ENCODE measurements around the gene MSL3B.

Gene MSL3B

GRCh38 chr2:233823731-233824121, 44.5 kb downstream of the MSL3B start:
- TF ChIP-seq CTCF (IDR thresholded peaks at IDR 0.05; ENCODE audit: low read depth, low read length, missing control alignments) = no peak
- H3K4me3 ChIP-seq (replicated peaks; ENCODE audit: low read depth, low read length) = no peak overlapping the region
- no peak for DNase-seq (ENCODE audit: extremely low read depth, low read depth)

GRCh38 chr2:233822781-233823730, 45.1 kb downstream of the MSL3B start:
- TF ChIP-seq CTCF (IDR thresholded peaks at IDR 0.05; ENCODE audit: low read depth, low read length, missing control alignments) = no peak
- no peak for DNase-seq (ENCODE audit: extremely low read depth, low read depth)
- no peak overlapping the region for H3K4me3 ChIP-seq (replicated peaks; ENCODE audit: low read depth, low read length)

- no peak for TF ChIP-seq CTCF (IDR thresholded peaks at IDR 0.05; ENCODE audit: low read depth, low read length, missing control alignments)
- no peak overlapping the region for H3K4me3 ChIP-seq (replicated peaks; ENCODE audit: low read depth, low read length)
- DNase-seq (ENCODE audit: extremely low read depth, low read depth) = no peak
Observed at GRCh38 chr2:233822101-233822771, 46.0 kb downstream of the MSL3B start.

GRCh38 chr2:233821709-233822100, 46.5 kb downstream of the MSL3B start:
- TF ChIP-seq CTCF (IDR thresholded peaks at IDR 0.05; ENCODE audit: low read depth, low read length, missing control alignments) = no peak
- DNase-seq (ENCODE audit: extremely low read depth, low read depth) = no peak

GRCh38 chr2:233821196-233821595, 47.0 kb downstream of the MSL3B start:
- TF ChIP-seq CTCF (IDR thresholded peaks at IDR 0.05; ENCODE audit: low read depth, low read length, missing control alignments) = no peak
- no peak for DNase-seq (ENCODE audit: extremely low read depth, low read depth)
- no peak overlapping the region for H3K4me3 ChIP-seq (replicated peaks; ENCODE audit: low read depth, low read length)

More at GRCh38 chr2:233821709-233822100, 46.5 kb downstream of the MSL3B start:
- no peak overlapping the region for H3K4me3 ChIP-seq (replicated peaks; ENCODE audit: low read depth, low read length)

GRCh38 chr2:233820774-233821105, 47.4 kb downstream of the MSL3B start:
- DNase-seq (ENCODE audit: extremely low read depth, low read depth) = no peak
- no peak overlapping the region for H3K4me3 ChIP-seq (replicated peaks; ENCODE audit: low read depth, low read length)
- TF ChIP-seq CTCF (IDR thresholded peaks at IDR 0.05; ENCODE audit: low read depth, low read length, missing control alignments) = no peak

Data from HFF-Myc (cell line).